ENCODE measurements around the gene AGO4.
"Not testable (repeated sequence)": the region's sequence is repeated elsewhere in the genome, so short reads cannot be mapped to it uniquely, and the experiment has no call there.

The AGO4 gene

GRCh38 chr1:35886577-35887431 lies 79.0 kb downstream of the AGO4 start:
- H3K4me3 ChIP-seq (ENCODE audit: low read length) = no peak overlapping the region
- DNase-seq (ENCODE audit: low read depth, low spot score) = no peak

GRCh38 chr1:35887508-35887907 lies 79.7 kb downstream of the AGO4 start:
- no peak for DNase-seq (ENCODE audit: low read depth, low spot score)
- H3K4me3 ChIP-seq (ENCODE audit: low read length) = no peak overlapping the region

GRCh38 chr1:35888255-35888654 lies 80.4 kb downstream of the AGO4 start:
- no peak overlapping the region for H3K4me3 ChIP-seq (ENCODE audit: low read length)
- DNase-seq (ENCODE audit: low read depth, low spot score) = no peak

GRCh38 chr1:35888981-35889380 lies 81.2 kb downstream of the AGO4 start:
- not testable (repeated sequence) for H3K4me3 ChIP-seq (ENCODE audit: low read length); DNase-seq (ENCODE audit: low read depth, low spot score)

- no peak overlapping the region for H3K4me3 ChIP-seq (ENCODE audit: low read length)
- DNase-seq (ENCODE audit: low read depth, low spot score) = no peak
These were observed 85.4 kb downstream of the AGO4 start for GRCh38 chr1:35893051-35893879.

- no peak overlapping the region for H3K4me3 ChIP-seq (ENCODE audit: low read length)
- DNase-seq (ENCODE audit: low read depth, low spot score) = no peak
These were observed 86.4 kb downstream of the AGO4 start for GRCh38 chr1:35894183-35894582.

- no peak for DNase-seq (ENCODE audit: low read depth, low spot score)
- no peak overlapping the region for H3K4me3 ChIP-seq (ENCODE audit: low read length)
These were observed 86.8 kb downstream of the AGO4 start for GRCh38 chr1:35894656-35895055.

GRCh38 chr1:35899941-35900340 lies 92.1 kb downstream of the AGO4 start:
- no peak for DNase-seq (ENCODE audit: low read depth, low spot score)
- H3K4me3 ChIP-seq (ENCODE audit: low read length) = no peak overlapping the region

GRCh38 chr1:35901235-35901634 lies 93.4 kb downstream of the AGO4 start:
- no peak overlapping the region for H3K4me3 ChIP-seq (ENCODE audit: low read length)
- DNase-seq (ENCODE audit: low read depth, low spot score) = no peak

- DNase-seq (ENCODE audit: low read depth, low spot score) = no peak
- no peak overlapping the region for H3K4me3 ChIP-seq (ENCODE audit: low read length)
These were observed 94.9 kb downstream of the AGO4 start for GRCh38 chr1:35902671-35903070.
